Daoy (cell line): Measurements from ENCODE around the gene RIPK1. TPM values are rescaled to one million over a fixed set of nuclear protein-coding genes. Genes with fewer than 3 reads are reported as not detected.

Source experiments
- DNase-seq: peaks from one replicate; pipeline ENCODE4 v3.0.0-alpha.2; 2015; ENCODE audit warnings: low read depth
- total RNA-seq: library from RNA; depleted of rRNA; stranded (reverse); fragments of >200 nt; shearing (Covaris generic); gene quantifications from 2 replicates; pipeline ENCODE4 v1.2.3, GENCODE V29; 2014; rRNA removed

Gene RIPK1
- total RNA-seq, 1 experiment from 2014 or later, result 14.7 TPM

GRCh38 chr6:3162565-3163247 is 94.4 kb downstream of the RIPK1 start:
- DNase-seq, result peak; percentile 86

GRCh38 chr6:3163248-3163594 is 94.9 kb downstream of the RIPK1 start:
- no peak for DNase-seq

- no peak for DNase-seq
These were observed 96.1 kb downstream of the RIPK1 start for GRCh38 chr6:3164388-3164787.

Other genes with a start within 250 kb of the RIPK1 start
- 1.4 and 3.7 TPM in 2 replicates for gene SERPINB1, start 226.6 kb upstream of the RIPK1 start, total RNA-seq
- gene SERPINB9, start 165.2 kb upstream of the RIPK1 start, total RNA-seq, result 0.40 and 1.5 TPM in 2 replicates
- 38.7 and 46.4 TPM in 2 replicates for gene SERPINB6, start 96.9 kb upstream of the RIPK1 start, total RNA-seq
- 8.5 and 17.5 TPM in 2 replicates for gene NQO2, start 68.6 kb upstream of the RIPK1 start, total RNA-seq
- gene BPHL, start 50.2 kb downstream of the RIPK1 start, total RNA-seq, result 20.0 and 20.4 TPM in 2 replicates
- 145 and 146 TPM in 2 replicates for gene TUBB2A, start 89.0 kb downstream of the RIPK1 start, total RNA-seq
- 104 TPM in 2 replicates for gene TUBB2B, start 159.2 kb downstream of the RIPK1 start, total RNA-seq
- gene PSMG4, start 190.5 kb downstream of the RIPK1 start, total RNA-seq, result 26.6 and 35.3 TPM in 2 replicates